ENCODE data around the gene WFDC9. TPM values are rescaled to one million over a fixed set of nuclear protein-coding genes. Genes with fewer than 3 reads are reported as not detected.
"Not testable (repeated sequence)": the region's sequence is repeated elsewhere in the genome, so short reads cannot be mapped to it uniquely, and the experiment has no call there.

WFDC9 gene
- polyA plus RNA-seq, 1 donor: not detected

DNA sequence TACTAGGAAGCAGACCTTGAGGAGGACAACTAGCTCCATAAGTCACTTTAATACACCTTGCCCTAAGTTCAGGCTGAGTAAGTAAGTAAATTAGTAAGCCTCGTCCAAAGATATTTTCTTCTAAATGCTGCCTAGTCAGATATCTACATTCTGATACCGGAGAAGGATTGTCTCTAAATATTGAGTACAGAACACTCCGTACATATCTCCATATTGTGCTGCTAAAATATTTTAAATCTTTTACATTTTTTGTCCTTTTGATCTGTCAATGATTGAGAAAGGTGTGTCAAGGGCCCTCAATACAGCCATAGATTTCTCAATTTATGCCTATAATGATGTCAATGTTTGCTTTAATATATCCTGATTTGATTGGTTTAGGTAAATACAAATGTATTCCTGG, 55.2 kb downstream of the WFDC9 start:
- Histone ChIP-seq H3K27ac (ENCODE audit: low read length) (no peak overlapping the region), H3K4me1 (ENCODE audit: control insufficient read depth, insufficient read depth, low read length) (no peaks in the 10 kb centered on the region), H3K4me3 (ENCODE audit: low read length) (no peak overlapping the region), H3K9me3 (ENCODE audit: control insufficient read depth, low read depth, low read length) (no peaks in the 10 kb centered on the region), H3K27me3 (ENCODE audit: control insufficient read depth, insufficient read depth, low read length) (peaks cover 2% of the 10 kb centered on the region), H3K36me3 (ENCODE audit: control insufficient read depth, insufficient read depth, low read length) (no peaks in the 10 kb centered on the region)
- 100% methylated on average over 1 of the region's 3 CpGs for WGBS (ENCODE audit: insufficient coverage, low lambda C conversion rate)
- no peak for DNase-seq

DNA sequence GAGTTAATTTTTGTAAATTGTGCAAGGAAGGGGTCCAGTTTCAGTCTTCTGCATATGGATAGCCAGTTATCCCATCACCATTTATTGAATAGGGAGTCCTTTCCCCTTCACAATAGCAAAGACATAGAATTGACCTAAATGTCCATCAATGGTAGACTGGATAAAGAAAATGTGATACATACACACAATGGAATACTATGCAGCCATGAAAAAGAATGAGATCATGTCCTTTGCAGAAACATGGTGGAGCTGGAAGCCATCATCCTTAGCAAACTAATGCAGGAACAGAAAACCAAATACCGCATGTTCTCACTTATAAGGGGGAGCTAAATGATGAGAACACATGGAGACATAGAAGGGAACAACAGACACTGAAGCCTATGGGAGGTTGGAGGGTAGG, 61.4 kb downstream of the WFDC9 start:
- no CpG with 5 or more reads among the region's 1 CpG for WGBS (ENCODE audit: insufficient coverage, low lambda C conversion rate)
- H3K36me3 ChIP-seq (ENCODE audit: control insufficient read depth, insufficient read depth, low read length); H3K27me3 ChIP-seq (ENCODE audit: control insufficient read depth, insufficient read depth, low read length); H3K27ac ChIP-seq (ENCODE audit: low read length); H3K9me3 ChIP-seq (ENCODE audit: control insufficient read depth, low read depth, low read length); H3K4me3 ChIP-seq (ENCODE audit: low read length); H3K4me1 ChIP-seq (ENCODE audit: control insufficient read depth, insufficient read depth, low read length); DNase-seq: not testable (repeated sequence)

DNA sequence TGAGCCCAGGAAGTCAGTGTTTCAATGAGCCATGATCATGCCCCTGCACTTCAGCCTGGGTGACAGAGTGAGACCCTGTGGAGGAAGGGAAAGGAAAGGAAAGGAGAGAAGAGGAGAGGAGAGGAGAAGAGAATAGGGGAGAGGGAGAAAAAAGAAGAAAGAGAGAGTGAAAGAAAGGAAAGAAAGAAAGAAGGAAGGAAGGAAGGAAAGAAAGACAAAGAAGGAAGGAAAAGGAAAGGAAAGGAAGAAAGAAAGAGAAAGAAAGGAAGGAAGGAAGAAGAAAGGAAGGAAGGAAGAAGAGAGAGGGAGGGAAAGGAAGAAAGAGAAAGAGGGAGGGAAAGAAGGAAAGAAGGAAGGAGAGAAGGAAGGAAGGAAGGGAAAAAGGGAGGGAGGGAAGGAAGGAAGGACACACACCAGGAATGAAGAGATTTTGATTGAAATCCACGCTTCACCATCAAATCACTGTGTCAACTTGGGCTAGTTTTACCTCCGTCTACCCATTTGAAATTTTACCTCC, 66.3 kb downstream of the WFDC9 start:
- H3K36me3 ChIP-seq (ENCODE audit: control insufficient read depth, insufficient read depth, low read length): no peaks in the 10 kb centered on the region
- no peaks in the 10 kb centered on the region for H3K27me3 ChIP-seq (ENCODE audit: control insufficient read depth, insufficient read depth, low read length)
- no peak for DNase-seq
- H3K4me3 ChIP-seq (ENCODE audit: low read length): no peak overlapping the region
- 83% methylated on average over 1 of the region's 2 CpGs for WGBS (ENCODE audit: insufficient coverage, low lambda C conversion rate)
- no peaks in the 10 kb centered on the region for H3K4me1 ChIP-seq (ENCODE audit: control insufficient read depth, insufficient read depth, low read length)
- H3K9me3 ChIP-seq (ENCODE audit: control insufficient read depth, low read depth, low read length): no peaks in the 10 kb centered on the region
- H3K27ac ChIP-seq (ENCODE audit: low read length): no peak overlapping the region

Other genes with a start within 250 kb of the WFDC9 start
- gene DBNDD2, start 223.0 kb downstream of the WFDC9 start, polyA plus RNA-seq: 36.1 TPM
- gene PIGT, start 215.1 kb downstream of the WFDC9 start, polyA plus RNA-seq: 91.6 TPM
- gene WFDC2, start 161.5 kb downstream of the WFDC9 start, polyA plus RNA-seq: 2.8 TPM
- gene SPINT3, start 115.7 kb downstream of the WFDC9 start, polyA plus RNA-seq: not detected
- not detected for gene WFDC6, start 91.8 kb downstream of the WFDC9 start, polyA plus RNA-seq
- not detected for gene EPPIN, start 83.9 kb downstream of the WFDC9 start, polyA plus RNA-seq
- not detected for gene WFDC8, start 52.0 kb downstream of the WFDC9 start, polyA plus RNA-seq
- gene WFDC10A, start 1.5 kb downstream of the WFDC9 start, polyA plus RNA-seq: not detected
- gene WFDC11, start 39.0 kb upstream of the WFDC9 start, polyA plus RNA-seq: not detected
- gene WFDC13, start 70.8 kb upstream of the WFDC9 start, polyA plus RNA-seq: not detected
- not detected for gene WFDC10B, start 73.7 kb upstream of the WFDC9 start, polyA plus RNA-seq
- gene SPINT4, start 91.1 kb upstream of the WFDC9 start, polyA plus RNA-seq: not detected
- 0.57 TPM for gene WFDC3, start 160.6 kb upstream of the WFDC9 start, polyA plus RNA-seq
- 27.1 TPM for gene DNTTIP1, start 160.7 kb upstream of the WFDC9 start, polyA plus RNA-seq
- gene UBE2C, start 181.4 kb upstream of the WFDC9 start, polyA plus RNA-seq: 35.6 TPM
- gene TNNC2, start 196.0 kb upstream of the WFDC9 start, polyA plus RNA-seq: 10.9 TPM
- 11.1 TPM for gene SNX21, start 202.5 kb upstream of the WFDC9 start, polyA plus RNA-seq
- gene ACOT8, start 226.1 kb upstream of the WFDC9 start, polyA plus RNA-seq: 26.5 TPM
- 6.5 TPM for gene ZSWIM3, start 226.3 kb upstream of the WFDC9 start, polyA plus RNA-seq
- gene ZSWIM1, start 249.9 kb upstream of the WFDC9 start, polyA plus RNA-seq: 17.3 TPM